Peyer's patch (tissue), 4 donors: ENCODE results near the gene TLCD3B. TPM values are rescaled to one million over a fixed set of nuclear protein-coding genes. Genes with fewer than 3 reads are reported as not detected.
A peak's percentile ranks its signal among the peaks of the same experiment; 100 is the strongest.

ENCODE experiments used
- DNase-seq, 3 donors: peaks; one replicate each; pipeline ENCODE4 v3.0.0-alpha.2; 2017 to 2019
- H3K27ac ChIP-seq, 4 donors: fragments of 200-600 bp; sonication (generic); one replicate each; pipeline ENCODE4 v1.5.1; 2016 to 2019
- H3K27me3 ChIP-seq, 2 donors: fragments of 200-600 bp; sonication (generic); one replicate each; pipeline ENCODE4 v1.5.1; 2019
- H3K36me3 ChIP-seq, 3 donors: fragments of 200-600 bp; sonication (generic); one replicate each; pipeline ENCODE4 v1.5.1; 2016 to 2019
- H3K4me1 ChIP-seq, 4 donors: fragments of 200-600 bp; sonication (generic); one replicate each; pipeline ENCODE4 v1.5.1; 2016 to 2019
- H3K4me3 ChIP-seq, 4 donors: fragments of 200-600 bp; sonication (generic); 1 replicate in 3 of 4; 2 replicates in 1 of 4; pipeline ENCODE4 v1.5.1; 2016 to 2019; ENCODE audit warnings: mild to moderate bottlenecking in 1 of 4
- H3K9me3 ChIP-seq, 4 donors: fragments of 200-600 bp; sonication (generic); one replicate each; pipeline ENCODE4 v1.5.1; 2016 to 2019; ENCODE audit warnings: mild to moderate bottlenecking in 1 of 4
- POLR2A ChIP-seq, 2 donors: fragments of 450-650 bp; IDR thresholded peaks; one replicate each; pipeline ENCODE4 v1.5.1; 2017; ENCODE audit warnings: antibody characterized with exemption in 2 of 2, mild to moderate bottlenecking in 2 of 2, moderate library complexity in 2 of 2
- total RNA-seq, 4 donors: library from RNA; depleted of rRNA; stranded (reverse); fragments of >200 nt; gene quantifications; one replicate each; pipeline ENCODE4 v1.1.0, GENCODE V29; 2016
- TF ChIP-seq, protein P1 (sequence below), 6 experiments: fragments of 450-650 bp in 4 of 6; fragments of 200-600 bp in 2 of 6; sonication (generic) in 1 of 6; IDR thresholded peaks; one replicate each; pipeline ENCODE4 v1.5.1; 2017 to 2019; ENCODE audit warnings: antibody characterized with exemption in 6 of 6, mild to moderate bottlenecking in 3 of 6, moderate library complexity in 1 of 6

Gene TLCD3B
- total RNA-seq, 4 donors from 2014 or later: not detected

GRCh38 chr16:29986231-29986630, 44.8 kb downstream of the TLCD3B start:
- Histone ChIP-seq H3K36me3 (peaks cover 0 to 99% (median 3%) of the 10 kb centered on the region in 3 donors), H3K9me3 (no peaks in the 10 kb centered on the region), H3K4me3 (no peak overlapping the region), H3K27me3 (no peaks in the 10 kb centered on the region), H3K27ac (no peak overlapping the region), H3K4me1 (no peaks in the 10 kb centered on the region)
- TF ChIP-seq, protein P1, sequence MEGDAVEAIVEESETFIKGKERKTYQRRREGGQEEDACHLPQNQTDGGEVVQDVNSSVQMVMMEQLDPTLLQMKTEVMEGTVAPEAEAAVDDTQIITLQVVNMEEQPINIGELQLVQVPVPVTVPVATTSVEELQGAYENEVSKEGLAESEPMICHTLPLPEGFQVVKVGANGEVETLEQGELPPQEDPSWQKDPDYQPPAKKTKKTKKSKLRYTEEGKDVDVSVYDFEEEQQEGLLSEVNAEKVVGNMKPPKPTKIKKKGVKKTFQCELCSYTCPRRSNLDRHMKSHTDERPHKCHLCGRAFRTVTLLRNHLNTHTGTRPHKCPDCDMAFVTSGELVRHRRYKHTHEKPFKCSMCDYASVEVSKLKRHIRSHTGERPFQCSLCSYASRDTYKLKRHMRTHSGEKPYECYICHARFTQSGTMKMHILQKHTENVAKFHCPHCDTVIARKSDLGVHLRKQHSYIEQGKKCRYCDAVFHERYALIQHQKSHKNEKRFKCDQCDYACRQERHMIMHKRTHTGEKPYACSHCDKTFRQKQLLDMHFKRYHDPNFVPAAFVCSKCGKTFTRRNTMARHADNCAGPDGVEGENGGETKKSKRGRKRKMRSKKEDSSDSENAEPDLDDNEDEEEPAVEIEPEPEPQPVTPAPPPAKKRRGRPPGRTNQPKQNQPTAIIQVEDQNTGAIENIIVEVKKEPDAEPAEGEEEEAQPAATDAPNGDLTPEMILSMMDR (IDR thresholded peaks at IDR 0.05): no peak
- TF ChIP-seq POLR2A (IDR thresholded peaks at IDR 0.05): no peak
- peak in 1 of 3 donors; percentile 43 for DNase-seq

DNA sequence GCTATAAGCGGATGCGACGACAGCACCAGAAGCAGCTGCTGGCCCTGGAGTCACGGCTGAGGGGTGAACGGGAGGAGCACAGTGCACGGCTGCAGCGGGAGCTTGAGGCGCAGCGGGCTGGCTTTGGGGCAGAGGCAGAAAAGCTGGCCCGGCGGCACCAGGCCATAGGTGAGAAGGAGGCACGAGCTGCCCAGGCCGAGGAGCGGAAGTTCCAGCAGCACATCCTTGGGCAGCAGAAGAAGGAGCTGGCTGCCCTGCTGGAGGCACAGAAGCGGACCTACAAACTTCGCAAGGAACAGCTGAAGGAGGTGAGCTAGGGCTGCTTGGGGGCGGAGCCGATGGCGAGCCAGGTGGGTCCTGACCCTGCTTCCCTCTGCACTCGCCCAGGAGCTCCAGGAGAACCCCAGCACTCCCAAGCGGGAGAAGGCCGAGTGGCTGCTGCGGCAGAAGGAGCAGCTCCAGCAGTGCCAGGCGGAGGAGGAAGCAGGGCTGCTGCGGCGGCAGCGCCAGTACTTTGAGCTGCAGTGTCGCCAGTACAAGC, 45.7 kb downstream of the TLCD3B start:
- no peak overlapping the region for H3K27ac ChIP-seq
- H3K4me3 ChIP-seq: no peak overlapping the region
- TF ChIP-seq, protein P1 (IDR thresholded peaks at IDR 0.05): no peak
- no peak for TF ChIP-seq POLR2A (IDR thresholded peaks at IDR 0.05)
- H3K9me3 ChIP-seq: no peaks in the 10 kb centered on the region
- H3K36me3 ChIP-seq: peaks cover 0 to 99% (median 0%) of the 10 kb centered on the region in 3 donors
- no peaks in the 10 kb centered on the region for H3K4me1 ChIP-seq
- peak in 1 of 3 donors; percentile 29 for DNase-seq
- H3K27me3 ChIP-seq: no peaks in the 10 kb centered on the region

DNA sequence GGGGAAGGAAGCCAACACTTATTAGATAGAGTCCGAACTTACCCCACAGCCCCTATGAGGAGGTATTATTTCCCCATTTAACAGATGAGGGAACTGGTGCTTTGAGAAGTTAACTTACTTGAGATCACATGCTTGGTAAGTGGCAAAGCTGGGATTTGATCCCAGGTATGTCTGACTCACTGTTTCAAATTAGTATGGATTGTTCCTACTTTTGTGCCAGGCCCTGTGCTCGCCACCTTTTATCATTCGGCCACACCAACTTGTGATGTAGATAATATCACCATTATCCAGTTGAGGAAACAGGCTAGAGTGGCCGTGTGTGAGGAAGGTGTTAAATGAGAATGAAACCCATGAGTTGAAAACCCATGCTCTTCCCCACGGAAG, 46.3 kb downstream of the TLCD3B start:
- H3K4me3 ChIP-seq: no peak overlapping the region
- no peaks in the 10 kb centered on the region for H3K9me3 ChIP-seq
- H3K27ac ChIP-seq: no peak overlapping the region
- no peaks in the 10 kb centered on the region for H3K4me1 ChIP-seq
- H3K27me3 ChIP-seq: no peaks in the 10 kb centered on the region
- no peak for TF ChIP-seq POLR2A (IDR thresholded peaks at IDR 0.05)
- TF ChIP-seq, protein P1 (IDR thresholded peaks at IDR 0.05): no peak
- peaks cover 0 to 99% (median 0%) of the 10 kb centered on the region in 3 donors for H3K36me3 ChIP-seq
- no peak for DNase-seq

GRCh38 chr16:29984137-29984763, 46.8 kb downstream of the TLCD3B start:
- H3K4me3 ChIP-seq: no peak overlapping the region
- no peaks in the 10 kb centered on the region for H3K9me3 ChIP-seq
- peaks cover 0 to 99% (median 0%) of the 10 kb centered on the region in 3 donors for H3K36me3 ChIP-seq
- no peak overlapping the region for H3K27ac ChIP-seq
- H3K4me1 ChIP-seq: no peaks in the 10 kb centered on the region
- no peaks in the 10 kb centered on the region for H3K27me3 ChIP-seq
- peak in 1 of 3 donors; percentile 19 for DNase-seq
- TF ChIP-seq POLR2A (IDR thresholded peaks at IDR 0.05): no peak
- TF ChIP-seq, protein P1 (IDR thresholded peaks at IDR 0.05): no peak

- no peak overlapping the region for H3K4me3 ChIP-seq
- no peaks in the 10 kb centered on the region for H3K27me3 ChIP-seq
- peaks cover 0 to 100% (median 0%) of the 10 kb centered on the region in 3 donors for H3K36me3 ChIP-seq
- H3K27ac ChIP-seq: no peak overlapping the region
- H3K9me3 ChIP-seq: no peaks in the 10 kb centered on the region
- TF ChIP-seq POLR2A (IDR thresholded peaks at IDR 0.05): no peak
- TF ChIP-seq, protein P1 (IDR thresholded peaks at IDR 0.05): no peak
- DNase-seq: peak in 1 of 3 donors; percentile 37
- no peaks in the 10 kb centered on the region for H3K4me1 ChIP-seq
Observed at GRCh38 chr16:29983420-29984136, 47.5 kb downstream of the TLCD3B start.
